GM23338 (cell line): ENCODE data around the gene TNNT3. TPM values are rescaled to one million over a fixed set of nuclear protein-coding genes. Genes with fewer than 3 reads are reported as not detected.

ENCODE experiments used
- ATAC-seq: fragments of 200-7000 bp; cut with Tn5 transposase; 3 replicates; pipeline ENCODE4 v1.9.1; 2020
- DNase-seq: peaks from one replicate; pipeline ENCODE4 v3.0.0-alpha.2; 2015; ENCODE audit warnings: low spot score
- H2AFZ ChIP-seq: fragments of 200-600 bp; sonication (generic); 2 replicates; pipeline ENCODE4 v1.8.0; 2016; ENCODE audit warnings: antibody characterized with exemption, mild to moderate bottlenecking, moderate library complexity
- H3F3A ChIP-seq: fragments of 200-600 bp; sonication (generic); replicated peaks from 2 replicates; pipeline ENCODE4 v1.8.0; 2017; ENCODE audit warnings: antibody characterized with exemption, mixed run types, low read depth
- H3K27ac ChIP-seq: fragments of 200-600 bp; sonication (generic); 2 replicates; pipeline ENCODE4 v1.6.1; 2016; ENCODE audit warnings: low read depth
- H3K27me3 ChIP-seq: fragments of 200-600 bp; sonication (generic); 2 replicates; pipeline ENCODE4 v1.8.0; 2016; ENCODE audit warnings: mild to moderate bottlenecking, mixed run types, moderate library complexity; ENCODE audit not compliant: insufficient read depth
- H3K36me3 ChIP-seq: fragments of 200-600 bp; sonication (generic); 2 replicates; pipeline ENCODE4 v1.8.0; 2016; ENCODE audit warnings: mild to moderate bottlenecking; ENCODE audit not compliant: insufficient read depth
- H3K4me1 ChIP-seq: fragments of 200-600 bp; sonication (generic); 2 replicates; pipeline ENCODE4 v1.8.0; 2016; ENCODE audit warnings: mild to moderate bottlenecking, moderate library complexity; ENCODE audit not compliant: insufficient read depth
- H3K4me2 ChIP-seq: fragments of 200-600 bp; sonication (generic); 2 replicates; pipeline ENCODE4 v1.7.1; 2017; ENCODE audit warnings: mixed run types
- H3K4me3 ChIP-seq: fragments of 200-600 bp; sonication (generic); 2 replicates; pipeline ENCODE4 v1.6.1; 2016; ENCODE audit warnings: mixed run types
- H3K79me2 ChIP-seq: fragments of 200-600 bp; sonication (generic); replicated peaks from 2 replicates; pipeline ENCODE4 v1.8.0; 2017; ENCODE audit warnings: mild to moderate bottlenecking; ENCODE audit not compliant: insufficient read depth
- H3K9me2 ChIP-seq: fragments of 200-600 bp; sonication (generic); 2 replicates; pipeline ENCODE4 v1.8.0; 2017; ENCODE audit not compliant: insufficient read depth
- H4K20me1 ChIP-seq: fragments of 200-600 bp; sonication (generic); replicated peaks from 2 replicates; pipeline ENCODE4 v1.8.0; 2017; ENCODE audit warnings: mild to moderate bottlenecking; ENCODE audit not compliant: insufficient read depth
- H3K27ac Mint-ChIP-seq: 2 replicates; pipeline ENCODE4 v1.8.0; 2020; ENCODE audit warnings: inconsistent platforms, mild to moderate bottlenecking, moderate library complexity, mixed read lengths
- H3K27me3 Mint-ChIP-seq: 3 replicates; pipeline ENCODE4 v1.8.0; 2022; ENCODE audit warnings: low read depth, mild to moderate bottlenecking, moderate library complexity, mixed read lengths, inconsistent platforms; ENCODE audit not compliant: insufficient read depth, poor library complexity
- H3K36me3 Mint-ChIP-seq: 3 replicates; pipeline ENCODE4 v1.8.0; 2021; ENCODE audit warnings: low read depth, mild to moderate bottlenecking, inconsistent platforms, moderate library complexity, mixed read lengths
- H3K4me1 Mint-ChIP-seq: 3 replicates; pipeline ENCODE4 v1.8.0; 2020; ENCODE audit warnings: mild to moderate bottlenecking, inconsistent platforms, mixed read lengths
- H3K4me3 Mint-ChIP-seq: 3 replicates; pipeline ENCODE4 v1.8.0; 2021; ENCODE audit warnings: moderate library complexity, mild to moderate bottlenecking, inconsistent platforms, mixed read lengths
- H3K9me3 Mint-ChIP-seq: 3 replicates; pipeline ENCODE4 v1.8.0; 2020; ENCODE audit warnings: moderate library complexity, mild to moderate bottlenecking, inconsistent platforms, mixed read lengths
- CREB1 ChIP-seq: fragments of 250-450 bp; sonication (Bioruptor Pico); IDR thresholded peaks from 2 replicates; pipeline ENCODE4 v1.5.0; 2020; ENCODE audit warnings: low read depth, mild to moderate bottlenecking, moderate library complexity
- CTCF ChIP-seq, 2 experiments: fragments of 200-600 bp in 1 of 2; sonication (generic) in 1 of 2; conservative IDR thresholded peaks; 2 replicates each; pipeline versions ENCODE4 v1.5.1 to v1.6.1; 2016 to 2017; ENCODE audit warnings: antibody characterized with exemption in 2 of 2, low read depth in 2 of 2, mild to moderate bottlenecking in 2 of 2, moderate library complexity in 1 of 2
- ETS1 ChIP-seq: IDR thresholded peaks from 2 replicates; pipeline ENCODE4 v1.6.1; 2016; ENCODE audit warnings: antibody characterized with exemption
- EZH2 ChIP-seq: fragments of 200-600 bp; sonication (generic); IDR thresholded peaks from one replicate; pipeline ENCODE4 v1.8.0; 2017; ENCODE audit warnings: antibody characterized with exemption, mild to moderate bottlenecking, low read depth; ENCODE audit not compliant: unreplicated experiment
- EZH2phosphoT487 ChIP-seq: fragments of 200-600 bp; sonication (generic); IDR thresholded peaks from one replicate; pipeline ENCODE4 v1.8.1; 2018; ENCODE audit warnings: antibody characterized with exemption; ENCODE audit not compliant: unreplicated experiment
- JUNB ChIP-seq: IDR thresholded peaks from one replicate; pipeline ENCODE4 v1.6.1; 2016; ENCODE audit warnings: antibody characterized with exemption; ENCODE audit not compliant: unreplicated experiment
- NANOG ChIP-seq: IDR thresholded peaks from 2 replicates; pipeline ENCODE4 v1.6.1; 2016; ENCODE audit warnings: antibody characterized with exemption, borderline replicate concordance
- POLR2AphosphoS5 ChIP-seq: IDR thresholded peaks from 2 replicates; pipeline ENCODE4 v1.6.1; 2016; ENCODE audit warnings: antibody characterized with exemption, low read depth
- REST ChIP-seq: IDR thresholded peaks from one replicate; pipeline ENCODE4 v1.6.1; 2018; ENCODE audit warnings: antibody characterized with exemption; ENCODE audit not compliant: unreplicated experiment
- STAT1 ChIP-seq: IDR thresholded peaks from one replicate; pipeline ENCODE4 v1.6.1; 2016; ENCODE audit warnings: antibody characterized with exemption; ENCODE audit not compliant: unreplicated experiment
- ZNF114 ChIP-seq: fragments of 250-450 bp; sonication (Bioruptor Pico); IDR thresholded peaks from 2 replicates; pipeline ENCODE4 v1.5.0; 2020; ENCODE audit warnings: mild to moderate bottlenecking, moderate library complexity
- ZNF331 ChIP-seq: fragments of 250-450 bp; sonication (Bioruptor Pico); IDR thresholded peaks from 2 replicates; pipeline ENCODE4 v1.5.0; 2020; ENCODE audit warnings: low read depth, mild to moderate bottlenecking, moderate library complexity
- ZNF462 ChIP-seq: fragments of 250-450 bp; sonication (Bioruptor Pico); IDR thresholded peaks from 2 replicates; pipeline ENCODE4 v1.5.0; 2020; ENCODE audit warnings: mild to moderate bottlenecking, moderate library complexity
- polyA plus RNA-seq: library from polyadenylated mRNA; unstranded; fragments of >200 nt; fragmentation: Nextera tagmentation; extraction: Ambion mirVana; gene quantifications from 2 replicates; pipeline ENCODE4 v1.2.1, GENCODE V29; 2016
- total RNA-seq: library from RNA; depleted of rRNA; stranded (reverse); fragments of >200 nt; shearing (Covaris generic); gene quantifications from 2 replicates; pipeline ENCODE4 v1.2.3, GENCODE V29; 2014

TNNT3 gene
- total and polyA plus RNA-seq, 2 experiments from 2014 or later, result not detected

- H3K27ac Mint-ChIP-seq, result no peak overlapping the region
- no peaks in the 10 kb centered on the region for H3K36me3 Mint-ChIP-seq
- Histone ChIP-seq H3K79me2 (no peaks in the 10 kb centered on the region), H3K4me2 (no peak overlapping the region), H3K4me3 (no peak overlapping the region), H3F3A (no peaks in the 10 kb centered on the region), H3K27me3 (no peaks in the 10 kb centered on the region), H3K36me3 (no peaks in the 10 kb centered on the region), H2AFZ (no peak overlapping the region), H3K27ac (no peak overlapping the region), H3K9me2 (no peaks in the 10 kb centered on the region), H3K4me1 (no peaks in the 10 kb centered on the region), H4K20me1 (no peaks in the 10 kb centered on the region)
- H3K9me3 Mint-ChIP-seq, result no peaks in the 10 kb centered on the region
- DNase-seq (no peak), ATAC-seq (no peak)
- H3K4me3 Mint-ChIP-seq, result no peak overlapping the region
- TF ChIP-seq EZH2 (no peak), NANOG (no peak), ZNF331 (CRISPR knock-in tag) (no peak), ZNF462 (CRISPR knock-in tag) (no peak), JUNB (no peak), ZNF114 (CRISPR knock-in tag) (no peak), ETS1 (no peak), CREB1 (CRISPR knock-in tag) (no peak), STAT1 (no peak), POLR2AphosphoS5 (no peak), EZH2phosphoT487 (no peak), REST (no peak), CTCF (conservative IDR thresholded peaks at IDR 0.05; ENCODE audit: low read depth in 2 of 2) (no peak)
- no peaks in the 10 kb centered on the region for H3K4me1 Mint-ChIP-seq
- H3K27me3 Mint-ChIP-seq, result peaks cover 10% of the 10 kb centered on the region
Measured at GRCh38 chr11:1890856-1891830, 28.4 kb upstream of the TNNT3 start.
